GM19463 (cell line): ENCODE measurements around the gene GAB1.

Experiments used
- ATAC-seq: cut with Tn5 transposase; IDR thresholded peaks from one replicate; pipeline ENCODE4 v1.9.1; 2021; ENCODE audit warnings: mild to moderate bottlenecking, moderate library complexity; ENCODE audit not compliant: unreplicated experiment

Gene GAB1

DNA sequence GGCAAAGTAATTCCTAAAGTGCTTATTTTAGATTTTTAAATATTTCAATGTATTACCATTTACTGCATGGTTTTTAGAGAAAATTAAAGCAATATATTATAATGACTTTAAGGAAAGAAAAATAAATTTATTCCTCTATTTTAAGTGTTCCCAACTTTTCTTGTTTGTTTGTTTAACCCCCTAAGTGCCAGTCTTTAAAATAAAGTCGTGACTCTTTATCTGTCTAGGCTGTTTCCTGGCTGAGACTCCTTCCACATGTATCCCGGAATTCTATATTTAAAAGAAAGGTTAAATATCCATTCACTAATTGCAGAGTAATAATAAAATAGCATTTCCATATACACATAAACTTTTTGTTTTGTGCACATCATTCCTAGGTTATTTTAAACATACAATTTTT lies 71.2 kb downstream of the GAB1 start:
- ATAC-seq: no peak

DNA sequence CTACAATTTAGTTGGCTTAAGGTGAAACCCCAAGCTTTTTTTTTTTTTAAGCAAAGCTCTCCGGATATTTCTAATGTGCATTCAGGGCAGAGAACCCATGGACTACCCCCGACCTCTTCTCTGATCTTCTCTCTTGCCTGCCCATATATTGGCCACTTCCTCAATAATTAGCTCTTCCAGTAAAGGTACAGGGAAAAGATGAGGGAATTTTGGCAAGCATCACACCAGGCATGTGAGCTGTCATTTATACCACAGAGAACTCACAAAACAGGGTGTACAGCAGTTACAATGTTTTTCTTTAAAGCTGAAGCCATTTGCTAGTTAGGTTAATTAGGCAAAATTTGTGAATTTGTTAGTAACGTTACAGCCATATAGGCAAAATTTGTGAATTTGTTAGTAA lies 73.3 kb downstream of the GAB1 start:
- no peak for ATAC-seq

DNA sequence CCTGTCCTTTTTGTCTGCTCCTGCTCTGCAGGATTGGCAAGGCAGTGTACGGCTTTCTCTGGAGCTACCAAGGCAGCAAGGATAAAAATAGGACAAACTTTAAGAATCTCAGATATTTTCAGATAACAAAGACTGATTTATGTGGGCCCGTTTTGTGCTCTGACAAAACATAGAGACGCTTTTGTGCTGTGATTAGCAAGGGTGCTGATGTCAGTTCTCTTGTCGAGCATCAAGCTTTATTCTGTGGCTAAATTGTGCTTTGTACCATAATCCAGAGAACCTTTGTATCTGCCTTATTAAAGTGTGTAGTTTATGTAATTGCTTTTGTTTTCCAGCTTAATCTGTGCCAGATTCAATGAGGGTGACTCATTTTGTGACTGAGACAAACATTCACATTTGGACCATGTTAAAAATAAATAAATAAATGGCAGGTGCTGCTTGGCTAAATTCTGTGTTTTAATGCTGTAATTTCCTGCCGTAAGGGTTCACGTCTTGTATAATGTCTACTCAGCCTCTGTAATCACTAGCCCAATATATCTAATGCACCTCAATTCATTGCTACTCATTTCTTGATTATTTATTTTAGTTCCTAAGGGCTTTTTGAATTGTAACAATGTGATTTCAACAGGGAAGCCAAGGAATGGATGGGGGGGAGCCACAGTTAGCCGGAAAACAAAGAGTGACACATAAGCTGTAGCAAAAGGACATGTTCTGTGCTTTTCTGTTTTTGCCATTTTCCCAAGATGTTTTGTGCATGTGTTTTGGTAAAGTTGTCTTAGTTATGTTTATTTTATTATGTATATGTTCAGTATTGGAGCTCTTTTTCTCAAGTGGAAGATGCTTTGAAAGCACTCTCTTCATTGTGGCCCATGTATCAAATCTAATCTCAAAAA lies 75.1 kb downstream of the GAB1 start:
- no peak for ATAC-seq

DNA sequence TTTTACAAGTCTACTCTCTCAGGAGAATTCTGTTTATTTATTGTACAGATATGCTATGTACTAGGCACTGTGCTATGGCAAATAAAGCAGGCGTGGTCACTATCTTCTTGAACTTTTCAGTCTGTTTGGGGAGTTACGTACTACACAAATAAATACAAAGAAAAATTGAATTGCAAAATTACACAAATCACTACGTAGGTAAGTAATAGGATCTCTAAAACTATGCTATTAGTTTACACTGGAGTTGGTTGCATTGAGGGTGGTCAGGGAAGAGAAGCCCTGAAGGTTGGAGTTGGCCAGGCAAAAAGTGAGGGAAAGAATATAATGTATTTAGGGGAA lies 75.7 kb downstream of the GAB1 start:
- no peak for ATAC-seq

DNA sequence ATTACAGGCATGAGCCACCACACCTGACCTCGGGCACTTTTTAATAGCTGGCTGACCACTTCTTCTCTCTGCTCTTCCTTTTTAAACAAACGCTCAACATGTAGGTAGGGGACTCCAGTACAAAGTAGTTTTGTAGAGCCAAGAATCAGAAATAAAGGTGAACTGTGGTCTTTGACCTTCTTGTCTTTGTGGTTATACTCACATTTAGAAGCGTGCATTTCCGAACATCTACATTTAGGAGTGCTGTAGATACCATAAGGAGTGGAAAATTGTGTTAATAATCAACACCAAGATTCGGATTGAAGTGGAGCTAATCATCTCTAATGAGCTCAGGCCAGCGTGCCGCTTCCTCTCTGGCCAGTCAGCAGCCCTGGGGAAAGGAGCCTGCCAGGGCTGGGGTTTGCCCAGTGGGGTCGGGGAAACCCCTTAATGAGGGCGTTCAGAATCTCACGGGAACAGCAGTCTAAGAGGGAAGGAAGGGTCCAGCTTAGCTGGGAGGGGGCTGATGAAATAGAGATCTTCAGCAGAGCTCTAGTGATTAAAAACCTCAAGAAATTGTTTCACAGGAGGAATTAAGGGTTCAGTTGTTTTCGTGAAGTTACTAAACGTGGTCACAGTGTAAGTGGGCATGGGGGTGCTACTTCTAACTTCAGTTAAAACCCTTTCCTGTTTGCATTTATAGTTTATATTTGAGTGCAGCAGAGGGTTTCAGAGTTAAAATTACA lies 81.2 kb downstream of the GAB1 start:
- ATAC-seq: peak; percentile 92

DNA sequence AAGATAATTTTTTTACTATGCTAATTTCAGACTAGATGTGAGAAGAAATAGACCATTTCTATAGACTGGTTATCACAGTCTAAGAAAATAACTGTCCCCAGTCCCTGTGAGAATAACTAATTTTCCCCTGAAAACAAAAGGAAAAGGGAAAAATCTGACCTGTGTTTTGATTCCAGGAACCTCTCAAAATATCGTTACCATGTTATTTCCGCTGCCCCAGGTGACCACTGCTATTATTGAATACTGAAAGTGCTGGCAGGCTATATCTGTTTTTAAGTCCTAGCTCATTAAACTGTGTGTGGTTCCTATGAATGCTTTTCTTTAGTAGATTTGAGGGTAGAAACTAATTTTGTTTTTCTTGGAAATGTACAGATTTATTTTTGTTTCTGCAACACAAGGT lies 83.6 kb downstream of the GAB1 start:
- ATAC-seq: peak; percentile 20

DNA sequence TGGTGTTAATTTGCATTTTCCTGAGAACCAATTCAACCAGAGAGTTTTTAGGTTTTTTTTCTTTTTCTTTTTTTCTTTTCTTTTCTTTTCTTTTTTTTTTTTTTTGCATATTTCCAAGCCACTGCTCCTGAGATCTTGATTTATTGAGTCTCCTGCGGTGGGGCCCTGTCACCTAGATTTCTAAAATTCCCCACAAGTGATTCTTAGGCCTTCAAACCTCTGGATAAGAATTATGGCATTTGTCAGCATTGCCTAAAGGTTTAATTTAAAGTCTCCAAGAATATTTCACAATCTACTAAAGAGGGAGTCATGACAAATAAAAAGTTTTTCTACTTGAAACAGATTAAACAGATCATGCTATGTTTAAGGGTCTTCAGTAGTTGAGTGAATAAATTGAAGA lies 84.9 kb downstream of the GAB1 start:
- no peak for ATAC-seq

DNA sequence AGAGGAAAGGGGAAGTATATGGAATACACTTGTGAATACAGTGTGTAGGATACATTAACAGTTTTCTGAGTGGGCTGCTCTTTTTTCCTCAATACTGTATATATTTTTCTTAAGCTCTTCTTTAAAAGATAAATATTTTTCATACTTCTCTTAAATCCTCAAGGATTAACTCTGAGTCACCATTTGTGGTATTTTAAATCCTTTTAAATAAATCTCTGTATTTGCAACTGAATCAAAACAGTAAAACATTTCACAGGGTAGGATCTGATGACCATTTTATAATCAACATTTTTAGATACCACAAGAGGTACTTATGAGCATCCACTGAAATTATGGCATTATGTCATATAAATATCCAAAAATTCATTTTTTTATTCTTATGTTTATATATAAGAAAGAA lies 87.6 kb downstream of the GAB1 start:
- ATAC-seq: no peak

DNA sequence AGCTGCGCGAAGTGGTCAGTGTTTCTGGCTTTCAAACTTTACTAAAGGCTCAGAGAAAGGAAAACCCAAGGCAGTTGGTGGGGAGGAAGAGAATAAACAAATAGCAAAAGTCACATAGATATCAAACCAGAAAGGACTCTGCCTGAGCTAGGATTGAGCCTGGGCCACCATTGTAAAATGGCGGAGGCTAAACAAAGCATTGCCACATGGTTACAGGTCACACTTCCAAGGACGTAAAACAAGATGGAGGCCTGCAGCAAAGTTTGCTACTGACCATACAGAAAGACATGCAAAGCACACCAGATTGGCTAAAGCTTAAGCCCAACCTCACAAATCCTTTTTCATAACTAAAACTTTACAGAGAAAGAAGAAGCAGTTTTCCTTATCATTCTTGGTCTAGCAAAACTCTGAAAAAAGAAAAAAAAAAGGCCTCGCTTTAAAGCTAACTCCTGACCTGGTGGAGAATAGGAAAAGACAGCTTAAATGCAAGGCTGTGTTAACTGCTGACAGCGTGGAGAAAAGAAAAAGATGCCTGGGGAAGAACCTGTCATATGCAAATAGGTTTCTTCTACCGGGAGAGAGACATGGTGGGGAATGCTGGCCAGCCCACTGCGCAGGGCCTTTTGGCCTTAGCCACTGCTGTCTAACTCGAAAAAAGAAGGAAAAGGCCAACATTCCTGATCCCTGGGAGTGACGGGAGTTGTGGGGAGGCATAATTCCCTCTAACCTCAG lies 95.0 kb downstream of the GAB1 start:
- ATAC-seq: no peak

DNA sequence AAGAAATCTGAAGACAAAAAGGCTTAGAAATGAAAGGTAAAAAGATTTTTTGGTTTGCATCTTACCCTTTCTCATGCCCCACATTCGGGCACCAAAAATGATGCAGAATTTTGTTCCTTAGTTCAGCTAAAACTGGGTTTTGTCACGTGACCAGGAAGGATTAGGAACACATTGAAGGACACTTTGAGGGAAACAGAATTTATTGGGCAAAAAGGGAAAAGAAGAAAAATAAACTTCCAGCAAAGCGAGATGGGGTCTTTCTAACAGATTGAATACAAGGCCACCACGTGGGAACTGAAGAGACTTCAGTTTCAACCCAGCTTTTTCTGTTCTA lies 95.5 kb downstream of the GAB1 start:
- no peak for ATAC-seq

DNA sequence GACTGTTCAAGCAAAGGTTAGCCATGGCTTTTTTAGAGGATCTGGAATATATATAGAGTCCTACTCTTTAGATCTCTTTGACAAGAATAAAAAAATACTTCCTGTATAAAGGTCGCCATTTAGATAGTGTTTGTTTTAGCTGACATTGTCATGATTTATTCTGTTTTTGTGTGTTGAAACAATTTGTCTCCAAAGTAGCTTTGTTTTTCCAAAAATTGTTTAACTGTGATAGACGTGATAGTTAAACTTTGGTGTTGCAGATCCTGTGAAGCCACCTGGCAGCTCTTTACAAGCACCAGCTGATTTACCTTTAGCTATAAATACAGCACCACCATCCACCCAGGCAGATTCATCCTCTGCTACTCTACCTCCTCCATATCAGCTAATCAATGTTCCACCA lies 96.6 kb downstream of the GAB1 start:
- no peak for ATAC-seq

DNA sequence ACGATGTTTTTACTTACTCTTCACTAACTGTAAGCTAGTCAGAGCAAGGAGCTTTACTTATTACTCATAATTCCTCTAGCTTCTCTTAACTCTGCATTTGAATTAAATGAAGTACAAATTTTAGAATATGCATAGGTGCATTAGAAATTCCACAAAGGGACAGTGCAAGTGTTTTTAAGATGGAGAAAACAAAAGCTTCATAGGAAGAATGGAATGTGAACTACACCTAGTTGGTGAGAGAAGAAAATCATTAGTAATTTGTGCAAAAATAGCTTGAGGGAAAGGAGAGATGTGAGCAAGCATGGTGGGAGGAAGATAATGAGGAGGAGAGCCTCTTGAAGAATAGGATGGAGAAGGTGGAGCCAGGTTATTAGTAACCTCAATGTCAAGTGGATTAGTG lies 99.3 kb downstream of the GAB1 start:
- ATAC-seq: no peak

DNA sequence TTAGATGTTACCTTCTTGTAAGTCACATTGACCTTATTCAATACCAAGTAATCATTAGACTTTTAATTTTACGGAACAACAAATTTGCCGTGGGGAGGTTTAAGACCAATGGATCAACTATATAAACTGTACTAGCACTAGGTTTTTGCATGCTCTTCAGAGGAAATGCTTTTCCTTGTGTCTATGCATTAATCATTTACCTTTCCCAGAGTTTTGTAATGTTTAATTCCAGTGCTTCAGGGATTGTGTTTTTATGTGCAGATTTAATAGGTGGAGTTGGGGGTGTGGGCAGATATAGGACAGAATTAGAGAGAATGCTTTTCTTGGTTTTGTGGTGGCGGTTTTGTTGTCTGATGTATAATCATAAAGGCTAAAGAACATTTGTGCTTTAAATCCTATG lies 100.8 kb downstream of the GAB1 start:
- ATAC-seq: no peak

DNA sequence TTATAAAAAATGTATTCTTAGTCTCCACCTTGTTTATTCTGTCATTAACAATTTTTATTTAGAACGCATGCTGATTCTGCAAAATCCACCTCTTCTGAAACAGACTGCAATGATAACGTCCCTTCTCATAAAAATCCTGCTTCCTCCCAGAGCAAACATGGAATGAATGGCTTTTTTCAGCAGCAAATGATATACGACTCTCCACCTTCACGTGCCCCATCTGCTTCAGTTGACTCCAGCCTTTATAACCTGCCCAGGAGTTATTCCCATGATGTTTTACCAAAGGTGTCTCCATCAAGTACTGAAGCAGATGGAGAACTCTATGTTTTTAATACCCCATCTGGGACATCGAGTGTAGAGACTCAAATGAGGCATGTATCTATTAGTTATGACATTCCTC lies 101.3 kb downstream of the GAB1 start:
- no peak for ATAC-seq

DNA sequence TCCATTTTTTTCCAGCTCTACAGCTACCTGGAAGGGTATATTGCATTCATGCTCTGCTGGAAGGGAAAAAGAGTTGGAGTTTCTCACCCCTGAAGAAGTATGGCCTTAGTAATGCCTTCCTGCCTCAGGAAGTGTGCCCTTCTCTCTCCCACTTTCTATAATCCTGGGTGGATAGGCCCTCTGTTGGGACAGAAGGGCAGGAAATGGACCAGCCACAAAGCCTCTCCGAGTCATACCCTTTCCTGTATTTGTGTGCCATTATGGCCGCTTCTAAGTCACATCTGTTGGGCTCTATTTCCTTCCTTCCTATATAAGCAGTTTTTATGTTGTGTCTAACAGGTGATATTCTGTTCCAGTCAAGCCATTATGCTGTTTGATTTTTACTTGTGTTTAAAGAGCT lies 102.0 kb downstream of the GAB1 start:
- ATAC-seq: no peak

DNA sequence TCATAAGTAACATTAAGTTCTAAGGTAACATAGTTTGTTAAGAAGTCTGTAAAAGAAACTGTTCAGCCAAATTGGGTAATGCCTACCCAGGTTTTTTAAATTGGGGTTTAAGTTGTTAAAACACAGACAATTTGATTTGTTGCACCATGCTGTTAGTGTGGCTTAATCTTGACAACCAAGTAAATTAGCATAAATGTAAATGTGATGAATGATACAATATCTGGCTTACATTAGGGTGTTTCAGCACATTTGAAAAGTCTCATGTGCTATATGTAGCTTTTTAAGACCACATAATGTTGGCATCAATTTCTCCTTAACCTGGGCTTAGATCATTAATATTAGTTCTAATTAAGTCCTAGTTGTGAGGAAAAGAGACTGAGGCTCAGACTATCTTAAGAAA lies 104.4 kb downstream of the GAB1 start:
- no peak for ATAC-seq

DNA sequence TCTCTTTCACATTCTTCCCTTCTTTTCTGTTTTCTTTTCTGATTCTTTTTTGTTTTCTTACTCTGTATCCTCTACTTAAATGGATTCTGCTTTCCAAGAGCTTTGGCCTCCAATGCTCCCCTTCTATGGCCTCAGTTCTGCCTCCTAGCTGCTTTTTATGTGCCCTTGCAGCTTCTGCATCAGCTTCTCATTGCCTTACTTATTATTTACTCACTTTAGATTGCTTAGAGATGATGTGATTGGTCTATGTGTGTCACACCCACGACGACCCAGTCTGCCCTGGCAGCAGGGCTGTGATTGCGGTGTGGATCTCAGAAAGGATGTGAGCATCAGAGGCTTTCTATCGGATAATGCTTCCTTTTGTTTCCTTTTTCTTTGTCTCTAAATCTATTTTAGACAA lies 105.0 kb downstream of the GAB1 start:
- no peak for ATAC-seq

DNA sequence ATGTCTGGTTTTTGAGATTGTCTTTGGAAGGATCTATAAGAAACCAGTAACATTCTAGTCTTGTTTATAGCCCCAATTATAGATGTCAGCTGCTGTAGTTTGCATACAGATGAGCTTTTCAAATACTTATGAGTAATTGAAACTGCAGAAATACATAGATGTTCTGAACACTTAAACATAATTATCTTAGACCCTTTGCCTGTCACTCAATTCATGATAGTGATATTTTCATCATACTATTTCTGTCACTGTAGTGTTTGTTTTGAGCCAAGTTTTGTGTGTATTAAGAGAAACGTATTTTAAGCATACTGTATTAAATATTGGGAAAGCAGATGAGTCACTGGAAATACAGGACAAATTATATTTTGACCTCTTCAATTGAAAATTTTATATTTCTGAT lies 107.1 kb downstream of the GAB1 start:
- no peak for ATAC-seq

DNA sequence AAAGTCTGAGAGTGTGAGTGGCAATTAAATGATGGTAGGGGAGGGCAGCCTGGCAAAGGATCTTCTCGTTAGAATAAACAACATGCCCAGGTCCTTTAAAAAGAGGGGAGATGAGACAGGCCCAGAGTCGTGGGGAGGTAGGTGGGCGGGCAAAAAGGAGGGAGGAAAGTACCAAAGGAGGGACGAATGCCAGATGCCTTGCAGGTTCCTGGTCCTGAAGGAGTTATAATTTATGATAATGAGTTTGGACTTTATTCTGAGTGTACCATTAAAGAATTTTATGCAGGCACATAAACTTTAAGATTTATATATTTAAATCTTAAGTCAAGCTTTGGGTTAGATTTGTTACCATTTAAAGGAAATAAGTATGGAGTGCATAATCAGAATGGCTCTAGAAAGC lies 114.5 kb downstream of the GAB1 start:
- no peak for ATAC-seq

DNA sequence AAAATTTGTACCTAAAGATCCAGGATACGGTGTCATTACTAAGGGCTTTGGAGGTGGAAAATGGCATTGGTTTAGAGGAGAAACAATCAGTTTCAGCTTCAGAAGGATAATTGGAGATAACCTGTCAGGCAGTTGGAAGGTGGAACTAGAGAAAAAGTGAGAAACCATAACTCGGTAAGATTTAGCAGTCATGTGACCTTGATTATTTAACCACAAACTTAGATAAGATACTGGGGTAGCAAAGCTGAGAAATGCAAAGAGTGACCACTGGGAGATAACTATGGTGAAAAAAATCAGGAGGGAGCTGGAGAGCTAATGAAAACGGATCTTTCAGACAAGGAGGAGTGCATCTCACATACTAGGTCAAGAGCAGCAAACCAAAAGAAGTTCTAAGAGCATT lies 118.5 kb downstream of the GAB1 start:
- no peak for ATAC-seq

DNA sequence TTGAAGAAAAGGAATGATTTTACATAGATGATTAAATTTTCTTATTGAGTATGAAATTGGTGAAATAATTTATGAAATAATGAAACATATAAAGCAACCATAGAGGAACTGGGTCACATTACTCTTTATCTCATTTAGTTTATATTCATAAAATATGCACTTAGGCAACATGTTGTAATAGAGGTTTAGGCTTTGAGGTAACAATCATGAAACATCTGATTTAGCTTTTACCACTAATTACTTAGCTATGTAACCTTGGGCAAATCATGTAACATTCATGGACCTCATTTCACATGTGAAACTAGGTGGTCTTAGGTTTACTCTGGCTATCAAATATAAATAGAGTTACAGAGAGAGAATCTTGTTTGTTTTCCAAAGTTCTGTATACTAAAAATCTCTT lies 122.3 kb downstream of the GAB1 start:
- no peak for ATAC-seq
